GM19372 (cell line): ENCODE measurements around the gene KCNJ2.

Source experiments
- ATAC-seq: cut with Tn5 transposase; IDR thresholded peaks from one replicate; pipeline ENCODE4 v1.9.1; 2021; ENCODE audit warnings: mild to moderate bottlenecking, low read depth, moderate library complexity; ENCODE audit not compliant: unreplicated experiment

KCNJ2 gene

GRCh38 chr17:70168977-70169708, at the start of gene KCNJ2:
TSS of gene KCNJ2 (plus strand) at chr17:70169532. CDS start at chr17:70175040, 5,508 bp downstream.
- ATAC-seq = peak; percentile 98

GRCh38 chr17:70119545-70119944, 49.8 kb upstream of the KCNJ2 start:
- ATAC-seq = no peak

- no peak for ATAC-seq
These were observed 49.3 kb upstream of the KCNJ2 start for GRCh38 chr17:70119983-70120382.

- ATAC-seq = no peak
These were observed 48.9 kb upstream of the KCNJ2 start for GRCh38 chr17:70120425-70120824.

- ATAC-seq = no peak
These were observed 48.2 kb upstream of the KCNJ2 start for GRCh38 chr17:70121126-70121525.

GRCh38 chr17:70123193-70123592, 46.1 kb upstream of the KCNJ2 start:
- ATAC-seq = no peak

GRCh38 chr17:70124723-70125122, 44.6 kb upstream of the KCNJ2 start:
- no peak for ATAC-seq

- no peak for ATAC-seq
These were observed 42.0 kb upstream of the KCNJ2 start for GRCh38 chr17:70127221-70127873.

- no peak for ATAC-seq
These were observed 40.5 kb upstream of the KCNJ2 start for GRCh38 chr17:70128727-70129238.

GRCh38 chr17:70130289-70130688, 39.0 kb upstream of the KCNJ2 start:
- no peak for ATAC-seq

GRCh38 chr17:70132505-70132904, 36.8 kb upstream of the KCNJ2 start:
- no peak for ATAC-seq

- no peak for ATAC-seq
These were observed 35.3 kb upstream of the KCNJ2 start for GRCh38 chr17:70134042-70134441.

GRCh38 chr17:70134777-70135176, 34.6 kb upstream of the KCNJ2 start:
- no peak for ATAC-seq

- ATAC-seq = no peak
These were observed 33.2 kb upstream of the KCNJ2 start for GRCh38 chr17:70136131-70136530.

- ATAC-seq = peak; percentile 99
These were observed 31.7 kb upstream of the KCNJ2 start for GRCh38 chr17:70137451-70138230.

- ATAC-seq = no peak
These were observed 31.0 kb upstream of the KCNJ2 start for GRCh38 chr17:70138291-70138865.

GRCh38 chr17:70139449-70139993, 29.8 kb upstream of the KCNJ2 start:
- no peak for ATAC-seq

GRCh38 chr17:70144260-70144846, 25.0 kb upstream of the KCNJ2 start:
- ATAC-seq = no peak

- ATAC-seq = no peak
These were observed 16.1 kb upstream of the KCNJ2 start for GRCh38 chr17:70153210-70153609.

GRCh38 chr17:70157151-70157550, 12.2 kb upstream of the KCNJ2 start:
- no peak for ATAC-seq
